Right lobe of liver (tissue), 6 donors: ENCODE data around the gene CYFIP1. TPM values are rescaled to one million over a fixed set of nuclear protein-coding genes. Genes with fewer than 3 reads are reported as not detected.

Source experiments
- ATAC-seq, 4 donors: fragments of 200-7000 bp; cut with Tn5 transposase; one replicate each; pipeline ENCODE4 v1.9.1; 2020; ENCODE audit warnings: mild to moderate bottlenecking in 4 of 4, moderate library complexity in 4 of 4
- DNase-seq, 3 donors: peaks; one replicate each; pipeline ENCODE4 v3.0.0-alpha.2; 2020
- H3K27ac ChIP-seq, 3 donors: fragments of 200-600 bp; one replicate each; pipeline ENCODE4 v1.8.0; 2022
- H3K27me3 ChIP-seq, 2 donors: fragments of 200-600 bp; one replicate each; pipeline ENCODE4 v1.8.0; 2022
- H3K36me3 ChIP-seq, 4 donors: fragments of 200-600 bp; sonication (generic) in 1 of 4; one replicate each; pipeline versions ENCODE4 v1.5.1 to v1.8.0; 2017 to 2022; ENCODE audit warnings: control low read depth in 1 of 4
- H3K4me1 ChIP-seq, 4 donors: fragments of 200-600 bp; sonication (generic) in 1 of 4; one replicate each; pipeline versions ENCODE4 v1.5.1 to v1.8.0; 2017 to 2022; ENCODE audit warnings: control low read depth in 1 of 4
- H3K4me3 ChIP-seq, 3 donors: fragments of 200-600 bp; one replicate each; pipeline ENCODE4 v1.8.0; 2022
- H3K9me3 ChIP-seq, 4 donors: fragments of 200-600 bp; sonication (generic) in 1 of 4; one replicate each; pipeline versions ENCODE4 v1.5.1 to v1.8.0; 2017 to 2022; ENCODE audit warnings: control low read depth in 1 of 4
- POLR2A ChIP-seq: fragments of 450-650 bp; IDR thresholded peaks from one replicate; pipeline ENCODE4 v1.6.1; 2017; ENCODE audit warnings: antibody characterized with exemption, mild to moderate bottlenecking
- WGBS: methylation state at CpG from one replicate; pipeline ENCODE4 v1.1.6; 2018; ENCODE audit warnings: low coverage, low lambda C conversion rate; ENCODE audit not compliant: insufficient coverage; ENCODE audit errors: missing lambda C conversion rate; 5-methylcytosine and 5-hydroxymethylcytosine counted together
- intact Hi-C, 2 donors: fragments of 100-400 bp; cut with DNase I; formaldehyde crosslinking; loops; one replicate each; pipeline versions ENCODE4 v1.11.2 to v1.14.1; 2022
- total RNA-seq, 6 experiments: library from RNA; depleted of rRNA in 2 of 6; stranded (reverse); fragments of >200 nt in 2 of 6; fragmentation: NEBNext Ultra II Directional in 3 of 6; extraction: Animal tissue kit (Norgen Biotek cat#: 25700) in 3 of 6; gene quantifications; one replicate each; pipeline versions ENCODE4 v1.1.0 to v1.2.4, GENCODE V29; 2016 to 2023
- TF ChIP-seq, protein P1 (sequence below), 4 donors: fragments of 200-600 bp in 3 of 4; fragments of 450-650 bp in 1 of 4; IDR thresholded peaks; one replicate each; pipeline versions ENCODE4 v1.5.1 to v1.8.0; 2016 to 2022; ENCODE audit warnings: antibody characterized with exemption in 4 of 4, mild to moderate bottlenecking in 2 of 4
- donor health status: DM: no; HTN: yes; CAD: no.
- donor health status: DM: no; HTN: no; CAD: no.
- donor health status: DM: no; HTN: no; CAD: no.
- donor health status: DM: no; HTN: yes; CAD: no.
- donor health status: DM: no; HTN: yes; CAD: no.

Gene CYFIP1
- total RNA-seq, 6 experiments from 2014 or later = 44.3 to 73.2 (median 50.7) TPM

DNA sequence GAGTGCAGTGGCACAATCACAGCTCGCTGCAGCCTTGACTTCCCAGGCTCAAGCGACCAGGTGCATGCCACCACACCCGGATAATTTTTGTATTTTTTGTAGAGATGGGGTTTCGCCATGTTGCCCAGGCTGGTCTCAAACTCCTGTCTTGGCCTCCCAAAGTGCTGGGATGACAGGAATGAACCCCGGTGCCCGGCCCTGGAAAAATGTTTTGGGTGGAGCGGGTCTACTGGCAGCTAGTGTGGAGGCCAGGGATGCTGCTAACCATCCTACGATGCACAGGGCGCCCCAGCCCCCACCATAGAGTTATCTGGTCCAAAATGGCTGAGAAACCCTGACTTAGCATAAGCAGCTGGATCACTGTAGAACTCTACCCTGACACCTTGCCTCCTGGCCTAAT lies 106.3 kb downstream of the CYFIP1 start:
- no peaks in the 10 kb centered on the region for H3K4me1 ChIP-seq
- DNase-seq (no peak), ATAC-seq (no peak)
- intact Hi-C loops = no loop called here
- H3K4me3 ChIP-seq = no peak overlapping the region
- no peaks in the 10 kb centered on the region for H3K9me3 ChIP-seq
- WGBS = 98% methylated on average over 4 of the region's 9 CpGs
- no peaks in the 10 kb centered on the region for H3K27me3 ChIP-seq
- no peak overlapping the region for H3K27ac ChIP-seq
- no peak for TF ChIP-seq POLR2A
- TF ChIP-seq, protein P1, sequence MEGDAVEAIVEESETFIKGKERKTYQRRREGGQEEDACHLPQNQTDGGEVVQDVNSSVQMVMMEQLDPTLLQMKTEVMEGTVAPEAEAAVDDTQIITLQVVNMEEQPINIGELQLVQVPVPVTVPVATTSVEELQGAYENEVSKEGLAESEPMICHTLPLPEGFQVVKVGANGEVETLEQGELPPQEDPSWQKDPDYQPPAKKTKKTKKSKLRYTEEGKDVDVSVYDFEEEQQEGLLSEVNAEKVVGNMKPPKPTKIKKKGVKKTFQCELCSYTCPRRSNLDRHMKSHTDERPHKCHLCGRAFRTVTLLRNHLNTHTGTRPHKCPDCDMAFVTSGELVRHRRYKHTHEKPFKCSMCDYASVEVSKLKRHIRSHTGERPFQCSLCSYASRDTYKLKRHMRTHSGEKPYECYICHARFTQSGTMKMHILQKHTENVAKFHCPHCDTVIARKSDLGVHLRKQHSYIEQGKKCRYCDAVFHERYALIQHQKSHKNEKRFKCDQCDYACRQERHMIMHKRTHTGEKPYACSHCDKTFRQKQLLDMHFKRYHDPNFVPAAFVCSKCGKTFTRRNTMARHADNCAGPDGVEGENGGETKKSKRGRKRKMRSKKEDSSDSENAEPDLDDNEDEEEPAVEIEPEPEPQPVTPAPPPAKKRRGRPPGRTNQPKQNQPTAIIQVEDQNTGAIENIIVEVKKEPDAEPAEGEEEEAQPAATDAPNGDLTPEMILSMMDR (IDR thresholded peaks at IDR 0.05) = no peak
- H3K36me3 ChIP-seq = peaks cover 14 to 88% (median 25%) of the 10 kb centered on the region in 4 donors

DNA sequence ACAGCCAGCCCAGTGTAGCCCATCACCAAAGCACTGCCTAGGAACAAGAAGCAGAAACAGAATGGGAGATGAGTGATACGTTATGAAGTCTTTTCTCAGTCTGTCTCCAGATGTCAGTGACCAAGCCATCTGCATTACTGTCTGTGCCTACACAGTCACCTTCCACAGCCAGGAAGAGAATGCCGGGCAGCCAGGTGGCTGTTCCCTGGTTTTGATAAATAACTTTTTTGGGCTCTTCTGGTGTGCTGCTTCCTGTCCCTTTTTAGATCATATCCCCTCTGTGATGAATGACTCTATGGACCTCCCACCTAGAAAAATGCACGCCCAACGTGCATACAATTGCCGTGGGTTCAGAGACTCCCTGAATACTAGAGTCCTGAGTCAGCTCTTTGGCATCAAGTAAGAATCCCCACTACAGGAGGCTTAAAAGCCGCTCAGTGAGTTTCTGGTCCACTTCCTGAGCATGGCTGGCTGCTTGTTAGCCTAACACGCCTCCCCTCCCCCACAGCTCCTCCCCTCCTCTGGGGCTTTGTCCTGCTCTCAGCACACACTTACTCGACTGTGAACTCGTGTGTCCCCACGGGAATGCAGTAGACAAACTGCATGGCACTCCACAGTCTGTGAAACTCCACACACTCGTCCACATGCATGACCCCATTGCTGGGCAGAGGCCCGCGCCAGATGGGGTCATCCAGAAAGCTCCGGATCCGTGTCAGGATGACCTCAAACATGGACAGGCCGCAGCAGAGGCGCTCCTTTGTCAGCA lies 107.0 kb downstream of the CYFIP1 start:
- TF ChIP-seq, protein P1 (IDR thresholded peaks at IDR 0.05) = no peak
- TF ChIP-seq POLR2A = no peak
- ATAC-seq = no peak
- no peak for DNase-seq
- no peak overlapping the region for H3K4me3 ChIP-seq
- H3K4me1 ChIP-seq = no peaks in the 10 kb centered on the region
- H3K9me3 ChIP-seq = no peaks in the 10 kb centered on the region
- WGBS = 85% methylated on average over 12 of the region's 17 CpGs
- intact Hi-C loops = no loop called here
- no peaks in the 10 kb centered on the region for H3K27me3 ChIP-seq
- H3K27ac ChIP-seq = no peak overlapping the region
- H3K36me3 ChIP-seq = peaks cover 14 to 89% (median 28%) of the 10 kb centered on the region in 4 donors

DNA sequence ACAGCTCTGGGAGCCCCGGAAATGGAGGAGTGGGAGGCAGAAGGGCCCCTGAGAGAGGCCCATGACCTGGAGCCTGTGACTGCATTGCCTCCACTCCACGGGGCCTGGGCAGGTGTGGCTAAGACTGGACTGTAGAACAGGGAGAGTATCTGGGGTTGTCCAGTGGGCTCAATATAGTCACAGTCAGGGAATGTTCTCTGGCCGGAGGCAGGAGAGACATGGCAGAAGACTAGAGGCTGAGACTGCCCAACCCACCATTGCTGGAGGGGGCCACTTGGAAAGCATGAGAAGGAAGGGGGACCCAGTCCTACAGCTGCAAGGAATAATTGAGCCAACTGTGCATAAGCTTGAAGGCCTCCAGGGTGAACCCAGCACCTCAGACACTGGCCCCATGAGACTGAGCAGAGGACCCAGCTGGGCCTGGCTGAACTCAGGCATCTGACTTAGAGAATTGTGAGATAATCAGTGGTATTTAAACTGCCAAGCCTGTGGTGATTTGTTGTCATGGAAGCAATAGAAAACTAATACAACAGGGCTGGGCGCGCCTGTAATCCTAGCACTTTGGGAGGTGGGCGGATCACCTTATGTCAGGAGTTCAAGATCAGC lies 108.6 kb downstream of the CYFIP1 start:
- intact Hi-C loops = no loop called here

DNA sequence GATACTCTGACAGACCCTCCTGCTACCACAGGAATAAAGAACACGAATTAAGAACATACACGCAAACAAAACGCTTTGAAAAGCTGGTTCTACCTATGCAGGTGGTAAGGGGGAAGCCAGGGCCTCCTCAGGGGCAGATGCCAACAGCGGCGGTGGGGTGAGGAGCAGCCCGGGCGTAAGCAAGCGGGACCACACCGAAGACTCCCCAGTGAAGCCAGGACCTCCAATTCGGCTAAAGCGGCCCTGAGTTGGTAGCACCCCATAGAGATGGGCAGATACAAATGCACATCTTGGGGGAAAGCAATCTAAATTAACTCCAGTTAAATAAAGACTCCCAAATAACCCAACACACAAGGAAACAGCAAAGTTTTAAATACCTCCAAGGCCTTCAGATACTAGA lies 109.3 kb downstream of the CYFIP1 start:
- intact Hi-C loops = no loop called here
- no peak for TF ChIP-seq POLR2A
- TF ChIP-seq, protein P1 (IDR thresholded peaks at IDR 0.05) = no peak
- 96% methylated on average over 10 of the region's 11 CpGs for whole genome bisulfite sequencing

More for the DNA sequence above, 108.6 kb downstream of the CYFIP1 start:
- ATAC-seq (no peak), DNase-seq (no peak)
- peaks cover 12 to 89% (median 30%) of the 10 kb centered on the region in 4 donors for H3K36me3 ChIP-seq
- H3K27me3 ChIP-seq = no peaks in the 10 kb centered on the region
- no peaks in the 10 kb centered on the region for H3K9me3 ChIP-seq
- H3K4me1 ChIP-seq = no peaks in the 10 kb centered on the region
- H3K4me3 ChIP-seq = no peak overlapping the region
- TF ChIP-seq POLR2A = no peak
- TF ChIP-seq, protein P1 (IDR thresholded peaks at IDR 0.05) = no peak
- WGBS = 97% methylated on average over 4 of the region's 6 CpGs
- H3K27ac ChIP-seq = no peak overlapping the region

More for the DNA sequence above, 109.3 kb downstream of the CYFIP1 start:
- no peaks in the 10 kb centered on the region for H3K27me3 ChIP-seq
- H3K9me3 ChIP-seq = no peaks in the 10 kb centered on the region
- ATAC-seq (no peak), DNase-seq (no peak)
- no peak overlapping the region for H3K27ac ChIP-seq
- H3K4me1 ChIP-seq = no peaks in the 10 kb centered on the region
- peaks cover 14 to 89% (median 31%) of the 10 kb centered on the region in 4 donors for H3K36me3 ChIP-seq
- H3K4me3 ChIP-seq = no peak overlapping the region
